SU-DHL-6 (cell line): ENCODE data around the gene PLP2.

Experiments
- H2AFZ ChIP-seq: fragments of 200-600 bp; sonication (generic); 2 replicates; pipeline ENCODE4 v1.6.1; 2014; ENCODE audit warnings: low read depth, mild to moderate bottlenecking, moderate library complexity, mixed read lengths, antibody characterized with exemption, low read length; ENCODE audit not compliant: severe bottlenecking
- H3F3A ChIP-seq: fragments of 200-600 bp; shearing (Covaris generic); 2 replicates; pipeline ENCODE4 v1.6.0; 2016; ENCODE audit warnings: antibody characterized with exemption, mild to moderate bottlenecking; ENCODE audit not compliant: insufficient read depth
- H3K27ac ChIP-seq: fragments of 200-600 bp; sonication (generic); 2 replicates; pipeline ENCODE4 v1.5.1; 2016; ENCODE audit warnings: low read depth, mild to moderate bottlenecking, low read length, moderate library complexity, mixed read lengths
- H3K27me3 ChIP-seq: fragments of 200-600 bp; sonication (generic), shearing (Covaris generic); 2 replicates; pipeline ENCODE4 v1.6.0; 2014; ENCODE audit warnings: mild to moderate bottlenecking, low read length
- H3K36me3 ChIP-seq: fragments of 200-600 bp; sonication (generic); 2 replicates; pipeline ENCODE4 v1.6.1; 2014; ENCODE audit warnings: mild to moderate bottlenecking, low read length, mixed read lengths
- H3K4me2 ChIP-seq: fragments of 300-600, 200-600 bp; shearing (Covaris generic), sonication (generic); 2 replicates; pipeline ENCODE4 v1.6.0; 2014; ENCODE audit warnings: low read length, low read depth, mild to moderate bottlenecking; ENCODE audit not compliant: poor library complexity, severe bottlenecking
- H3K4me3 ChIP-seq: fragments of 200-600 bp; sonication (generic); 2 replicates; pipeline ENCODE4 v1.5.1; 2014; ENCODE audit warnings: antibody characterized with exemption, low read length, mild to moderate bottlenecking, mixed read lengths; ENCODE audit not compliant: insufficient read depth, poor library complexity, severe bottlenecking
- H3K79me2 ChIP-seq: fragments of 200-600 bp; sonication (generic); 2 replicates; pipeline ENCODE4 v1.6.1; 2014; ENCODE audit warnings: mild to moderate bottlenecking, low read length, moderate library complexity; ENCODE audit not compliant: insufficient read depth
- H3K9ac ChIP-seq: fragments of 200-600 bp; sonication (generic); 2 replicates; pipeline ENCODE4 v1.7.0; 2014; ENCODE audit warnings: mild to moderate bottlenecking, low read length
- H3K9me2 ChIP-seq: fragments of 200-600 bp; sonication (generic); replicated peaks from 2 replicates; pipeline ENCODE4 v1.6.1; 2014; ENCODE audit warnings: low read length; ENCODE audit not compliant: insufficient read depth
- H3K9me3 ChIP-seq: fragments of 200-600 bp; sonication (generic); 2 replicates; pipeline ENCODE4 v1.6.1; 2014; ENCODE audit warnings: low read length, mixed read lengths; ENCODE audit not compliant: insufficient read depth
- H4K20me1 ChIP-seq: fragments of 200-600 bp; sonication (generic); 2 replicates; pipeline ENCODE4 v1.6.1; 2014; ENCODE audit warnings: low read depth, mild to moderate bottlenecking, antibody characterized with exemption, low read length, moderate library complexity, mixed read lengths
- EZH2phosphoT487 ChIP-seq: fragments of 200-600 bp; sonication (generic), shearing (Covaris generic); conservative IDR thresholded peaks from 2 replicates; pipeline ENCODE4 v1.6.1; 2018; ENCODE audit warnings: mild to moderate bottlenecking, antibody characterized with exemption, low read length, moderate library complexity, mixed read lengths
- TF ChIP-seq, protein P1 (sequence below): fragments of 200-600 bp; sonication (generic); IDR thresholded peaks from one replicate; pipeline ENCODE4 v1.5.1; 2017; ENCODE audit warnings: antibody characterized with exemption, mild to moderate bottlenecking, low read length, moderate library complexity; ENCODE audit not compliant: insufficient read depth, poor library complexity, severe bottlenecking

PLP2 gene

DNA sequence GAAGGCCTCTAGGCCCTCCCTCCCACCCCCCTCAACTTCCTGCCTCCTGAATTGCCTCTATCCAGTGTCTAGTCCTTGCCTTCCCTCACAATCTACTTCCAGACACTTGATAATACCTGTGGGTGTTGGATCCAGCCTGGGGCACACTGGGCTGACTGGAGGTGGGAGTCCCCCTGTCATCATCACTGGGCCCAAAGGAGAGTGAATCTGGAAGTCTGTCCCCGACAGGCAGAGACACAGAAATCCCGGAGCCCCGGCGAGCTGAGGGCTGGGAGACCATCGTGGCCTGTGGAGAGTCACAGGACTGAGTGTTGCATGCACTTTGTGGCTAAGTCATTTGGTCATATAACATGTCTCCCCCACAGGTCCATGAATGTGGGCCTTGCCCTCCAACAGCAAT is 36.7 kb downstream of the PLP2 start:
- Histone ChIP-seq H3K36me3 (no peaks in the 10 kb centered on the region), H3K9me2 (no peaks in the 10 kb centered on the region), H3K9ac (no peak overlapping the region), H4K20me1 (no peaks in the 10 kb centered on the region), H3K79me2 (no peaks in the 10 kb centered on the region), H3F3A (no peaks in the 10 kb centered on the region), H3K27ac (no peak overlapping the region), H3K4me3 (no peak overlapping the region), H2AFZ (no peak overlapping the region), H3K27me3 (no peaks in the 10 kb centered on the region), H3K4me2 (no peak overlapping the region), H3K9me3 (no peaks in the 10 kb centered on the region)
- no peak for TF ChIP-seq EZH2phosphoT487
- TF ChIP-seq, protein P1, sequence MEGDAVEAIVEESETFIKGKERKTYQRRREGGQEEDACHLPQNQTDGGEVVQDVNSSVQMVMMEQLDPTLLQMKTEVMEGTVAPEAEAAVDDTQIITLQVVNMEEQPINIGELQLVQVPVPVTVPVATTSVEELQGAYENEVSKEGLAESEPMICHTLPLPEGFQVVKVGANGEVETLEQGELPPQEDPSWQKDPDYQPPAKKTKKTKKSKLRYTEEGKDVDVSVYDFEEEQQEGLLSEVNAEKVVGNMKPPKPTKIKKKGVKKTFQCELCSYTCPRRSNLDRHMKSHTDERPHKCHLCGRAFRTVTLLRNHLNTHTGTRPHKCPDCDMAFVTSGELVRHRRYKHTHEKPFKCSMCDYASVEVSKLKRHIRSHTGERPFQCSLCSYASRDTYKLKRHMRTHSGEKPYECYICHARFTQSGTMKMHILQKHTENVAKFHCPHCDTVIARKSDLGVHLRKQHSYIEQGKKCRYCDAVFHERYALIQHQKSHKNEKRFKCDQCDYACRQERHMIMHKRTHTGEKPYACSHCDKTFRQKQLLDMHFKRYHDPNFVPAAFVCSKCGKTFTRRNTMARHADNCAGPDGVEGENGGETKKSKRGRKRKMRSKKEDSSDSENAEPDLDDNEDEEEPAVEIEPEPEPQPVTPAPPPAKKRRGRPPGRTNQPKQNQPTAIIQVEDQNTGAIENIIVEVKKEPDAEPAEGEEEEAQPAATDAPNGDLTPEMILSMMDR, result no peak

DNA sequence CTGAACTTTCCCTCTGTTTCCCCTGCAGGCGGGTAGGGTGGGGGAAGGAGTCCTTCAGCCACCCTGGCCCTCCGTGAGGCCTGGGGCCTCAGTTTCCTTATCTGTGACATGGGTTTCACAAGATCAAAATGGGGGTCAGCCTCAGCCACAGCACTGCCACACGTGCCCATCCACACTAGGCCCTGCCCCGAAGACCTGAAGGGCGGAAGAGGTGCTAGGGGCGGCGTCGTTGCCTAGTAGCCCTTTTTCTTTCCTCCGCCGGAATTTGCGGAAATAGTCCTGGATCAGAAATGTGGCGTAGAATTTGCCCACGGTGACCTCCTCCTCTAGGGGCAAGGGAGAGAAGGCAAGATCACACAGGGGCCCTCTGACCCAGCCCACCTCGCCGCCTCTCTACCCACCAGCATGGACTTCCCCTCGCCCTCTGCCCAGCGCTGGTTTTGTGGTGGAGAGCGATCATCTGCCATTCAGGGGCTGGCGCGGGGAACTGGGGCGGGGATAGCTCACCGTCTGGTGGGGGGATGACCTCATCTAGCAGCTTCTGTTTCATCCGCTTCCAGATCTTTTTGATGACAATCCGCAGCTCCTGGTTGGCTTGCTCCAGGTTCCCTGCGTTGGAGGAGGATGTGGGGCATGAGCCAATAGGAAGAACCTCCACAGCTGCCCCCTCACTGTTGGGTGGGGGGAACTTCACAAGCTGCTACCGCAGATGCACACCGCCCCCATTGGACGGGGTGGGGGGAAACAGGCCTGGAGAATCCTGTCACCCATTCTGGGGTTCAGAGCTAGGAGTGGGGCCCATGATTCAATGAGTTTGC is 37.9 kb downstream of the PLP2 start:
- Histone ChIP-seq H3F3A (no peaks in the 10 kb centered on the region), H4K20me1 (no peaks in the 10 kb centered on the region), H3K9me2 (no peaks in the 10 kb centered on the region), H3K27ac (no peak overlapping the region), H3K27me3 (no peaks in the 10 kb centered on the region), H3K4me3 (no peak overlapping the region), H3K9ac (no peak overlapping the region), H3K79me2 (no peaks in the 10 kb centered on the region), H3K9me3 (no peaks in the 10 kb centered on the region), H3K4me2 (no peak overlapping the region), H2AFZ (no peak overlapping the region), H3K36me3 (no peaks in the 10 kb centered on the region)
- TF ChIP-seq, protein P1, result no peak
- no peak for TF ChIP-seq EZH2phosphoT487

DNA sequence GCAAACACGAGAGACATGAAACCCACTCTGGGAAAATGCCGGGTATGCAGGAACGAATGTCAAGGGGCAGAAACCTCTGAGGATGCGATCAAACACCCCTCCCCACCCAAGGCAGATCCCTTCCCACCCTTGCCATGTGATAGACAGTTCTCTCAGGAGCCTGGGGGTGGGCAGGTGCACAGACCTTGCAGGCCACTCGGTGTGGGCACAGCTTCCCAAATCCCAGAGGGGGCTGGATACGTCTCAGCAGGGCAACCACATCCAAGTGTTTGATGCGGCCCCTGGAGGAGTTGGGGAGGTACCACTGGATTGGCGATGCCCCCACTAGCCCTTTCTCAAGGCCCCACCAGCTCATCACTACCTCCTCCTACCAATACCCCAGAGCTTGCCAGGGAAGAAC is 38.7 kb downstream of the PLP2 start:
- H2AFZ ChIP-seq, result no peak overlapping the region
- no peaks in the 10 kb centered on the region for H3F3A ChIP-seq
- TF ChIP-seq EZH2phosphoT487, result no peak
- TF ChIP-seq, protein P1, result no peak

More for the DNA sequence above, 38.7 kb downstream of the PLP2 start:
- Histone ChIP-seq H3K79me2 (no peaks in the 10 kb centered on the region), H3K9me2 (no peaks in the 10 kb centered on the region), H3K4me3 (no peak overlapping the region), H3K36me3 (no peaks in the 10 kb centered on the region), H3K4me2 (no peak overlapping the region), H4K20me1 (no peaks in the 10 kb centered on the region), H3K9ac (no peak overlapping the region), H3K9me3 (no peaks in the 10 kb centered on the region), H3K27ac (no peak overlapping the region), H3K27me3 (no peaks in the 10 kb centered on the region)
